Measurements from ENCODE around the gene PARD3B.
A peak's percentile ranks its signal among the peaks of the same experiment; 100 is the strongest.

Gene PARD3B

DNA sequence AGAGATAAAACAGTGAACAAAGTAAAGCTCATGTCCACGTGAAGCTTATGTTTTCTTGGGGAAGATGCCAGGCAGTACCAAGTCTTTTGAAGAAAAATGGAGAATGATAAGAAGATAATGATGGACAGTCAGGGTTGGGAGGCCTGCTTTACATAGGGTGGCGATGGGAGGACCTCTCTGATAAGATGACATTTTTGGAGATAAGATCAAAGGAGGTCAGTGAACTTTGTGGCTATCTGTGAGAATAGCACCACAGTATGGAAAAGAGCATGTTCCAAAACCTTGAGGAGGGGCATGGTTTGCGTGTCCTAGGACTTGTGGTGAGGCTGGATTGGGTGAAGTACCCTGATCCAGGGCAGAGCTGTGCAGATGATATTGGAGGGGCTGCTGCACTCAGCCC, 675.3 kb downstream of the PARD3B start:
- peaks cover 5% of the 10 kb centered on the region for H3K9me3 Mint-ChIP-seq
- H3K4me3 Mint-ChIP-seq: no peak overlapping the region
- H3K27me3 Mint-ChIP-seq (ENCODE audit: low read depth): no peaks in the 10 kb centered on the region
- H3K27ac Mint-ChIP-seq: no peak overlapping the region
- H3K36me3 Mint-ChIP-seq (ENCODE audit: low read depth): peaks cover 6% of the 10 kb centered on the region
- H3K4me1 Mint-ChIP-seq: peaks cover 5% of the 10 kb centered on the region
- TF ChIP-seq, protein P1, sequence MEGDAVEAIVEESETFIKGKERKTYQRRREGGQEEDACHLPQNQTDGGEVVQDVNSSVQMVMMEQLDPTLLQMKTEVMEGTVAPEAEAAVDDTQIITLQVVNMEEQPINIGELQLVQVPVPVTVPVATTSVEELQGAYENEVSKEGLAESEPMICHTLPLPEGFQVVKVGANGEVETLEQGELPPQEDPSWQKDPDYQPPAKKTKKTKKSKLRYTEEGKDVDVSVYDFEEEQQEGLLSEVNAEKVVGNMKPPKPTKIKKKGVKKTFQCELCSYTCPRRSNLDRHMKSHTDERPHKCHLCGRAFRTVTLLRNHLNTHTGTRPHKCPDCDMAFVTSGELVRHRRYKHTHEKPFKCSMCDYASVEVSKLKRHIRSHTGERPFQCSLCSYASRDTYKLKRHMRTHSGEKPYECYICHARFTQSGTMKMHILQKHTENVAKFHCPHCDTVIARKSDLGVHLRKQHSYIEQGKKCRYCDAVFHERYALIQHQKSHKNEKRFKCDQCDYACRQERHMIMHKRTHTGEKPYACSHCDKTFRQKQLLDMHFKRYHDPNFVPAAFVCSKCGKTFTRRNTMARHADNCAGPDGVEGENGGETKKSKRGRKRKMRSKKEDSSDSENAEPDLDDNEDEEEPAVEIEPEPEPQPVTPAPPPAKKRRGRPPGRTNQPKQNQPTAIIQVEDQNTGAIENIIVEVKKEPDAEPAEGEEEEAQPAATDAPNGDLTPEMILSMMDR (IDR thresholded peaks at IDR 0.05; ENCODE audit: unreplicated experiment in 3 of 3): no peak

DNA sequence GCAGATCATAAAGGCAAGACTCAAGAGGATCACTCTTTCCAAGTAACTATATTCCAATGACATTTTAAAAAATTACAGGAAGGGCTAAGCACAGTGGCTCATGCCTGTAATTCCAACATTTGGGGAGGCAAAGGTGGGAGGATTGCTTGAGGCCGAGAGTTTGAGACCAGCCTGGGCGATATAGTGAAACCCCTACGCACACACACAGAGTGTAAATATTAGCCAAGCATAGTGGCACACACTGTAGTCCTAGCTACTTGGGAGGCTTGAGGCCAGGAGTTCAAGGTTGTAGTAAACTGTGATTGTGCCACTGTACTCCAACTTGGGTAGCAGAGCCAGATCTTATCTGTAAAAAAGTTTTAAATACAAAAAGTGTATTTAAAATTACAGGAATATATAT, 686.8 kb downstream of the PARD3B start:
- Mint-ChIP-seq H3K4me3 (no peak overlapping the region), H3K36me3 (ENCODE audit: low read depth) (peaks cover 18% of the 10 kb centered on the region), H3K27me3 (ENCODE audit: low read depth) (no peaks in the 10 kb centered on the region), H3K4me1 (no peaks in the 10 kb centered on the region), H3K9me3 (no peaks in the 10 kb centered on the region), H3K27ac (no peak overlapping the region)
- TF ChIP-seq, protein P1 (IDR thresholded peaks at IDR 0.05; ENCODE audit: unreplicated experiment in 3 of 3): no peak

DNA sequence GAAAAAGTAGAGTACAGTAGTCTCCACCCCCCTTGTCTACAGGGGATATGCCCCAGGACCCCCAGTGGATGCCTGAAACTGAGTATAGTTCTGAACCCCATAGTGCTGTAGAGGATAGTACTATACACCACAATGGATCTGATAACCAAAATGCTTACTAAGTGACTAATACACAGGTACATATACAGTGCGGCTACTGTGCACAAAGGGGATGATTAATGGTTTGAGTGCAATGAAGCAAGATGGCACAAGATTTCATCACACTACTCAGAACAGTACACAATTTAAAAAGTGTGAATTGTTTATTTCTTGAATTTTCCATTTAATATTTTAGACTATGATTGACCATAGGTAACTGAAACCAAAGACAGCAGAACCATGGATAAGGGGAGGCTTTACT, 690.2 kb downstream of the PARD3B start:
- TF ChIP-seq, protein P1 (IDR thresholded peaks at IDR 0.05; ENCODE audit: unreplicated experiment in 3 of 3): no peak
- no peaks in the 10 kb centered on the region for H3K4me1 Mint-ChIP-seq
- no peak overlapping the region for H3K4me3 Mint-ChIP-seq
- H3K27me3 Mint-ChIP-seq (ENCODE audit: low read depth): no peaks in the 10 kb centered on the region
- H3K36me3 Mint-ChIP-seq (ENCODE audit: low read depth): peaks cover 18% of the 10 kb centered on the region
- no peaks in the 10 kb centered on the region for H3K9me3 Mint-ChIP-seq
- H3K27ac Mint-ChIP-seq: no peak overlapping the region

DNA sequence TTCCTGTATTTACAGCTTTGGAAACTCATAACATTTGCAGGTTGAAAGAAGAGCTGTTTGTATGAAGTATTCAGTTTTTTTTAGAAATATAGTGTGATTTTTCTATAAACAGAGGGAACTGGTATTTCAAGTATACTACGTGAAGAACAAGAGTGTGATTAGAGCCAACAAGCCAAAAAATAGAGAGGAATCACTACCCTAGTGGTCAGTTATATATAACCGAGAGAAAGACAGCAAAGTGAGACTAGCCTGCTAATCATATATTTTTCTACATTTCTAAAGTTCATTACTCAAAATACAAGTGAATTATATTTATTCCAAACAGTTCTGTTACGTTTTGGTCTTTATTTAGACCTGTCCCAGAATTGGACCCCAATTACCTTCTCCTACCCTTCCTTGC, 692.2 kb downstream of the PARD3B start:
- no peak overlapping the region for H3K27ac Mint-ChIP-seq
- no peak overlapping the region for H3K4me3 Mint-ChIP-seq
- H3K4me1 Mint-ChIP-seq: no peaks in the 10 kb centered on the region
- peaks cover 9% of the 10 kb centered on the region for H3K36me3 Mint-ChIP-seq (ENCODE audit: low read depth)
- TF ChIP-seq, protein P1 (IDR thresholded peaks at IDR 0.05; ENCODE audit: unreplicated experiment in 3 of 3): peak in 1 of 3 experiments; percentile 9
- no peaks in the 10 kb centered on the region for H3K27me3 Mint-ChIP-seq (ENCODE audit: low read depth)
- no peaks in the 10 kb centered on the region for H3K9me3 Mint-ChIP-seq

DNA sequence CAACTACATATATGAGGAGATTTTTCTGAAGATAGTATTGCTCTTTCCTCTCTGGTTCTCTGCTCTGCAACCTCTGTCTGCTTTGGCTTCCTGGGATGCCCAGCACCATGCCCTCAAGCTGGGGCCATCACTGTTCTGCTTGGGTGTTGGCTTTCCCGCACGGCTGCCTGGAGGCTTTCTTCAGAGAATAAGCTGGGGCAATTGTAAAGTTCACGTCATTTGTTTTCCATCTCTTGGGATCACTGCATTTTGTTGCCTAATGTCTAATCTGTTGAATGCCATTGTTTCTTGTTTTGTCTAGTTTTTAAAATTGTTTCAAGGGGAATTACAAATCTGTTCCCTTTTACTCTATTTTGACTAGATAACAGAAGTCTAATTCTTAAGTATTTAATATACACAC, 699.7 kb downstream of the PARD3B start:
- Mint-ChIP-seq H3K4me1 (peaks cover 20% of the 10 kb centered on the region), H3K27ac (peak overlapping the region; percentile 16 to 69 (median 36)), H3K4me3 (no peak overlapping the region), H3K36me3 (ENCODE audit: low read depth) (no peaks in the 10 kb centered on the region), H3K9me3 (no peaks in the 10 kb centered on the region), H3K27me3 (ENCODE audit: low read depth) (no peaks in the 10 kb centered on the region)
- TF ChIP-seq, protein P1 (IDR thresholded peaks at IDR 0.05; ENCODE audit: unreplicated experiment in 3 of 3): no peak

DNA sequence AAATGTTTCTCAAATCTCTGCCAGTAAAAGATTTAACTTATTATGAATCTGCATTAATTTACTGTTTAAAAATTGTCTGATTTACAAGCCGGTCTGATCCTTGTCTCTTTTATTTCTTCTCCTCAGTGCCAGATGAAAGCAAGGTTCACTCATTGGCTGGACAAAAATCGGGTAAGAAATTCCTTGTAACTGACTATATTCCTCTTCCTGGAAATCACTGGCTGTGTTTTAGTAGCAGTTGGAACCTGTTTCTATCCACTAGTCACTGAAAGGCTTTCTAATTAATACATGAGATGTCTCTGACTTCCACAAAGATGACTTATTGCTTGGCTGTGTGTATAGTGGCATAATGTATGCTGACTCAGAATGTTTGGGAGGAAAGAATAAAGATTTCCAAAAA, 700.4 kb downstream of the PARD3B start:
- Mint-ChIP-seq H3K4me1 (peaks cover 20% of the 10 kb centered on the region), H3K9me3 (no peaks in the 10 kb centered on the region), H3K36me3 (ENCODE audit: low read depth) (no peaks in the 10 kb centered on the region), H3K27me3 (ENCODE audit: low read depth) (no peaks in the 10 kb centered on the region), H3K27ac (peak overlapping the region; percentile 4 to 69 (median 55)), H3K4me3 (no peak overlapping the region)
- TF ChIP-seq, protein P1 (IDR thresholded peaks at IDR 0.05; ENCODE audit: unreplicated experiment in 3 of 3): no peak

All from nephron (organoid).